Activated CD8-positive, alpha-beta memory T cell treated with anti-CD3 and anti-CD28 coated beads for 36 hours (primary cell): ENCODE results near the gene MDFIC2. TPM values are rescaled to one million over a fixed set of nuclear protein-coding genes. Genes with fewer than 3 reads are reported as not detected.
"Not testable (repeated sequence)": the region's sequence is repeated elsewhere in the genome, so short reads cannot be mapped to it uniquely, and the experiment has no call there.

Experiments
- CTCF ChIA-PET: fragments of 350-600 bp; sonication (Branson Sonifier 250); formaldehyde crosslinking; loops from one replicate; lab custom pipeline; 2021; ENCODE audit warnings: antibody characterized with exemption; lab: Charles Lee
- POLR2A ChIA-PET: fragments of 350-600 bp; sonication (Branson Sonifier 250); formaldehyde crosslinking; loops from one replicate; lab custom pipeline; 2021; ENCODE audit warnings: antibody characterized with exemption; lab: Charles Lee
- total RNA-seq, 2 experiments: library from RNA; stranded (reverse); gene quantifications; one replicate each; pipeline ENCODE4 v1.2.3, GENCODE V29; 2021

MDFIC2 gene
- total RNA-seq: not detected

- CTCF ChIA-PET: no interaction called here
- POLR2A ChIA-PET: no interaction called here
These were observed at the start of gene MDFIC2 for GRCh38 chr3:70312336-70312735. MDFIC2 (minus strand) TSS chr3:70312638; CDS start chr3:70311973, 665 bp downstream.

- POLR2A ChIA-PET: no interaction called here
- CTCF ChIA-PET: no interaction called here
These were observed 48.7 kb upstream of the MDFIC2 start for GRCh38 chr3:70360979-70361760.

GRCh38 chr3:70359711-70360110 lies 47.3 kb upstream of the MDFIC2 start:
- ChIA-PET POLR2A (no interaction called here), CTCF (no interaction called here)

GRCh38 chr3:70358978-70359580 lies 46.6 kb upstream of the MDFIC2 start:
- ChIA-PET CTCF (no interaction called here), POLR2A (no interaction called here)

- POLR2A ChIA-PET: no interaction called here
- CTCF ChIA-PET: no interaction called here
These were observed 39.8 kb upstream of the MDFIC2 start for GRCh38 chr3:70352215-70352614.

- CTCF ChIA-PET: no interaction called here
- POLR2A ChIA-PET: no interaction called here
These were observed 29.7 kb upstream of the MDFIC2 start for GRCh38 chr3:70342149-70342548.

GRCh38 chr3:70336885-70337284 lies 24.4 kb upstream of the MDFIC2 start:
- POLR2A ChIA-PET, CTCF ChIA-PET: not testable (repeated sequence)

- ChIA-PET POLR2A (no interaction called here), CTCF (no interaction called here)
These were observed 20.6 kb upstream of the MDFIC2 start for GRCh38 chr3:70333080-70333479.

GRCh38 chr3:70315021-70315420 lies 2.6 kb upstream of the MDFIC2 start:
- ChIA-PET POLR2A (no interaction called here), CTCF (no interaction called here)

GRCh38 chr3:70310809-70311208 lies 1.6 kb downstream of the MDFIC2 start:
- CTCF ChIA-PET: no interaction called here
- POLR2A ChIA-PET: no interaction called here

GRCh38 chr3:70309591-70309990 lies 2.8 kb downstream of the MDFIC2 start:
- POLR2A ChIA-PET: no interaction called here
- CTCF ChIA-PET: no interaction called here

GRCh38 chr3:70308760-70309159 lies 3.7 kb downstream of the MDFIC2 start:
- POLR2A ChIA-PET: no interaction called here
- CTCF ChIA-PET: no interaction called here

- POLR2A ChIA-PET: no interaction called here
- CTCF ChIA-PET: no interaction called here
These were observed 5.7 kb downstream of the MDFIC2 start for GRCh38 chr3:70306736-70307135.

- ChIA-PET CTCF (no interaction called here), POLR2A (no interaction called here)
These were observed 14.1 kb downstream of the MDFIC2 start for GRCh38 chr3:70298385-70298784.

GRCh38 chr3:70291097-70291482 lies 21.3 kb downstream of the MDFIC2 start:
- CTCF ChIA-PET: no interaction called here

GRCh38 chr3:70290431-70291096 lies 21.9 kb downstream of the MDFIC2 start:
- POLR2A ChIA-PET: not testable (repeated sequence)

More at GRCh38 chr3:70291097-70291482, 21.3 kb downstream of the MDFIC2 start:
- POLR2A ChIA-PET: no interaction called here

GRCh38 chr3:70281663-70282062 lies 30.8 kb downstream of the MDFIC2 start:
- CTCF ChIA-PET: no interaction called here
- POLR2A ChIA-PET: no interaction called here

More at GRCh38 chr3:70290431-70291096, 21.9 kb downstream of the MDFIC2 start:
- CTCF ChIA-PET: not testable (repeated sequence)

GRCh38 chr3:70277304-70277703 lies 35.1 kb downstream of the MDFIC2 start:
- ChIA-PET POLR2A (no interaction called here), CTCF (no interaction called here)

GRCh38 chr3:70276901-70277300 lies 35.5 kb downstream of the MDFIC2 start:
- POLR2A ChIA-PET: no interaction called here
- CTCF ChIA-PET: no interaction called here

- CTCF ChIA-PET: no interaction called here
- POLR2A ChIA-PET: no interaction called here
These were observed 38.9 kb downstream of the MDFIC2 start for GRCh38 chr3:70273492-70273891.

GRCh38 chr3:70272798-70273197 lies 39.6 kb downstream of the MDFIC2 start:
- ChIA-PET CTCF (no interaction called here), POLR2A (no interaction called here)
